ENCODE measurements around the gene GSAP. TPM values are rescaled to one million over a fixed set of nuclear protein-coding genes. Genes with fewer than 3 reads are reported as not detected.

GSAP gene
- total and polyA plus RNA-seq, 2 of the 4 experiments (the other 2 are of a cell fraction) = 1.6 to 1.8 TPM

DNA sequence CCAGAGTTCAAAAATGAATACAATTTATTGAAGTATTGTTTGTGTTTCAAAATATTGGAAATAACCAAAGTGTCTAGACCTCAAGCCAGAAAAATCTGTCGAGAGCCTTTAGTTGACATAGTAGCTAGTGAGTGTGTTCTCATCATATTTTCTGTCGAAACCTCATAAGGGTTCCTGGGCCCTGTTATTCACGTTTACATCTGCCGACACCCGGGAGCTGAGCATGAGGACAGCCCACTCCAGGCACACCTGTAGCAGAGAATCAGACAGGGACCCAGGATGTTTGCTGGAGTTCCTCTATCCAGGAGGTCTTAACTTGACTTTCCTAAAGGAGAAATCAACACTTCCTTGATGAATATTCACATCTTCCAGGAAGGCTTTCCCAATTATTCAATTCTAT lies 144.4 kb downstream of the GSAP start:
- no peak overlapping the region for H2BK5ac ChIP-seq (ENCODE audit: low read depth, low read length, poor library complexity, severe bottlenecking)
- H3K36me3 ChIP-seq (ENCODE audit: control insufficient read depth, insufficient read depth, low read length) = no peaks in the 10 kb centered on the region
- H3K14ac ChIP-seq (replicated peaks; ENCODE audit: low read depth, low read length) = no peak overlapping the region
- H3K4me1 ChIP-seq (ENCODE audit: control insufficient read depth, insufficient read depth, low read length) = peaks cover 18% of the 10 kb centered on the region
- peaks cover 3% of the 10 kb centered on the region; the same call in 1 of the 2 replicates for H3K9me1 ChIP-seq (ENCODE audit: insufficient read depth, low read length)
- BruUV-seq (replicated peaks) = no TSS peak
- H3K18ac ChIP-seq (ENCODE audit: low read depth, low read length) = no peak overlapping the region; the same call in 1 of the 2 replicates
- dilution Hi-C loops (cut with HindIII; ENCODE audit: low sequenced_read_pairs, unreplicated experiment) (no loop called here), intact Hi-C loops (cut with micrococcal nuclease) (no loop called here), in situ Hi-C loops (cut with MboI; ENCODE audit: low sequenced_read_pairs) (no loop called here)
- peak overlapping the region; percentile 94; the same call in 1 of the 3 replicates for H2BK15ac ChIP-seq (ENCODE audit: low read depth, low read length)
- H3K56ac ChIP-seq (ENCODE audit: extremely low read depth, insufficient read depth, low read length) = no peak overlapping the region
- H2AFZ ChIP-seq (replicated peaks; ENCODE audit: low read length, poor library complexity) = no peak overlapping the region
- H3K9me3 ChIP-seq (ENCODE audit: control insufficient read depth, insufficient read depth, low read length) = no peaks in the 10 kb centered on the region
- 100% methylated on average over 2 of the region's 5 CpGs; no CpG with 5 or more reads in 1 of the 2 experiments for WGBS, 2 experiments (ENCODE audit: extremely low coverage in 2 of 2, insufficient read length in 1 of 2)
- H4K8ac ChIP-seq (ENCODE audit: low read depth in 2 of 2, low read length in 2 of 2) = no peak overlapping the region
- H2BK120ac ChIP-seq (ENCODE audit: low read depth, low read length) = peak overlapping the region; percentile 63; the same call in 1 of the 2 replicates
- TF ChIP-seq NFE2L2 (IDR thresholded peaks at IDR 0.05; ENCODE audit: low read depth, low read length) = no peak
- H4K5ac ChIP-seq (ENCODE audit: low read depth, low read length) = no peak overlapping the region
- H4K91ac ChIP-seq (ENCODE audit: insufficient read depth, low read depth, low read length) = peak overlapping the region; percentile 59; the same call in 1 of the 2 replicates
- H2BK20ac ChIP-seq (ENCODE audit: low read depth, low read length) = no peak overlapping the region
- no peak overlapping the region for H3K4me2 ChIP-seq (ENCODE audit: low read depth, low read length)
- no peaks in the 10 kb centered on the region for H3K27me3 ChIP-seq (ENCODE audit: control insufficient read depth, insufficient read depth, low read length)
- peak overlapping the region; percentile 27; the same call in 1 of the 2 replicates for H3K4ac ChIP-seq (ENCODE audit: low read depth, low read length)
- ATAC-seq (ENCODE audit: low read depth) (no peak), DNase-seq (no peak)
- ChIA-PET CTCF (no interaction called here), POLR2A (ENCODE audit: unreplicated experiment) (no interaction called here)
- peak overlapping the region; percentile 88 for H2AK5ac ChIP-seq (ENCODE audit: low read depth, low read length)
- no peaks in the 10 kb centered on the region for H3K79me1 ChIP-seq (ENCODE audit: low read depth in 1 of 2, low read length in 2 of 2)
- no peak overlapping the region for H2AK9ac ChIP-seq (replicated peaks; ENCODE audit: low read depth, low read length, poor library complexity)
- H3K27ac ChIP-seq (ENCODE audit: insufficient read depth, low read length) = no peak overlapping the region
- no peak overlapping the region for H3K4me3 ChIP-seq (ENCODE audit: insufficient read depth, low read depth, low read length)
- H3K23ac ChIP-seq (ENCODE audit: low read depth, low read length) = no peak overlapping the region
- no peak overlapping the region for H3K9ac ChIP-seq (ENCODE audit: low read depth, low read length)
- no peaks in the 10 kb centered on the region for H4K20me1 ChIP-seq (ENCODE audit: insufficient read depth, low read length)

All from IMR-90 (cell line).